ENCODE measurements around the gene TSHZ1.
"Not testable (repeated sequence)": the region's sequence is repeated elsewhere in the genome, so short reads cannot be mapped to it uniquely, and the experiment has no call there.

Gene TSHZ1

DNA sequence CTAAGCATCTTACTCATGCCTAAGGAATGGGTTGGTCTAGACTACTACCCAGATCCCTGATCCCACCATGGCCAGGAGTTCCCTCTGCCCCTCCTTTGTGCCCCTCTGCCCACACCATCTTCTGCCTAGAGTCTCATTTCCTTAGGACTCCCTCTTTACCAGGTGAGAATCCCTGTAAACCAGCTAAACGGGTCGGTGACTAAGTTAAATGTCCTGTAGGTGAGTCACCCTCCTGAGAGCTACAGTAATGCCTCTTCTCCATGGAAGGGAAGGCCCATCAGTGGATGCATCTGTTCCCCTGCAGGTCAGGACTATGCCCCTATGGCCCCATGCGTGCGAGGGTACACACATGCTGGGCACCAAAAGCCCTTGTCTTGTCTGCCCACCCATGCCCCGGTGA, 27.1 kb upstream of the TSHZ1 start:
- no peak for DNase-seq

GRCh38 chr18:75183973-75184493, 26.6 kb upstream of the TSHZ1 start:
- no peak for DNase-seq

GRCh38 chr18:75185460-75185859, 25.1 kb upstream of the TSHZ1 start:
- no peak for DNase-seq

DNA sequence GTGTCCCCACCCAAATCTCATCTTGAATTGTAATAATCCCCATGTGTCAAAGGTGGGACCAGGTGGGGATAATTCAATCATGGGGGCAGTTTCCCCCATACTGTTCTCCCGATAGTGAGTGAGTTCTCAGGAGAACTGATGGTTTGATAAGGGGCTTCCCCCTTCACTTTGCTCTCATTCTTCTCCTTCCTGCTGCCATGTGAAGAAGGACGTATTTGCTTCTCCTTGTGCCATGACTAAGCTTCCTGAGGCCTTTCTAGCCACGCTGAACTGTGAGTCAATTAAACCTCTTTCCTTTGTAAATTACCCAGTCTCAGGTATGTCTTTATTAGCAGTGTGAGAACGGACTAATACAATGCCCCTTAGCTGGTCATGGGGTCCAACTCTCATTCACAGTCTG, 22.9 kb upstream of the TSHZ1 start:
- not testable (repeated sequence) for DNase-seq

GRCh38 chr18:75189696-75190095, 20.9 kb upstream of the TSHZ1 start:
- DNase-seq = no peak

- DNase-seq = no peak
These were observed 17.7 kb upstream of the TSHZ1 start for GRCh38 chr18:75192899-75193298.

DNA sequence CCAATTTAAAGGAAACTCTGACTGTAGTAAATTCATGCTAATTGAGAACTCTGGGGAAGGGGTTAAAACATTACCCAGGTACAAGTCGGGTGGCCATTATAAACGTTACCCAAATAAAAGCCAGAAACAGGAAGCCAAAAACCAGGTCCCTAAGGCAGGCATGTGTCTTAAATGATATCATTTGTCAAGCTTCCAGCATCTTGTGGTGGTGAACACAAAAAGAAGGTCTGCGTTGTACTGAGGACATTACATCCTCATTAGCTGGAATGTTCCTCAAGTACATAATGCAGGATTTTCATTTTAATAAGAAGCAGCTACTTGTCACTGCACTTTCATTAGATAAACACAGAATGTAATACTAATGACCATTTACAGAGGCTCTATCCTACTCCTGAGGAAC, 12.6 kb upstream of the TSHZ1 start:
- no peak for DNase-seq

DNA sequence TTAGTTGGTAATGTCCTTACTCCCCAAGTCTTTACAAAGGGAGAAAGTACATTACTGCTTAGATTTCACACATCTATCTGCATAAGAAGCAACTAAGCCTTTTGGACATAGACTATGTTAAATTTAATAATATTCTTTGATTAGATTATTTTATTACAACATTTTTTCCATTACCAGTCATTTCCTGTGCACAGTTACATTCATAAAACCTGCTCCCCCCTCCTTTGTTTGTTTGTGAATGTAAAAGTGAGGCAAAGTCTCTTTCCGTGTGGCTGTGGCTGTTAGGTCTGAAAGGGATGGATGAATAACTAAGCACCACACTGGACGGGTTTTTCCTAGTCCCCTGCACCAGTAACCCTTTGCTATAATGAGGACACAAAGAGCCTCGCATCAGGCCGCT, 11.3 kb upstream of the TSHZ1 start:
- DNase-seq = no peak

- no peak for DNase-seq
These were observed 10.5 kb upstream of the TSHZ1 start for GRCh38 chr18:75200071-75200470.

GRCh38 chr18:75200605-75201280, 9.9 kb upstream of the TSHZ1 start:
- DNase-seq = no peak

- DNase-seq = no peak
These were observed 9.0 kb upstream of the TSHZ1 start for GRCh38 chr18:75201282-75202270.

DNA sequence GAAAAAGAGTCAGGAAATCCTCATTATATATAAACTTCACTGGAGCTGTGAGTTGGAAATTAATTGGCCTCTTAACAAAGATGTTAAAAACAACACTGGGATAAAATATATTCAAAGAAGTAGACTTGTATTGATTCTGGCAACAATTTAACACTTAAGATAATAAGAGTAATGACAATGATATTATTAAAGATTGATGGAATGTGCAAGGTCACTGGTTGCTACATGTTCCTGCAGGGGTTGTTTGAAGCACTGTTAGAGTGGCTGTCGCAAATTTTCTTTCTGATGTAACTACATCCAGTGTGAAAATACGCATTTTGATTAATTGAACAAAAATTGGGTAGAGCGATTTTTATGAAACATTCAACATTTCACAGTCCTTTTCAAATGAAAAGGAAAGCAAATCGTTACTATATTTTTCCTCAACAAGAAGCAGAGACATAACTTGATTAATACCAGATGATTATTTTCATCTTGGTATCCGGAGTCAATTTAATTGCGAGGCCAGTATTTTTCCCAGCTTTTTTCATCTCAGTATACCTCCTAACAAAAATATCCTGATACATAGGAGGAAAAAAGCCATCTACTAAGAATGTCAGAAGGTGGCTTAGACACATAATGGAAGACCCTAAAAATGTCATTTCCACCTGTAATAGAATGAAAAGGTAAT, 7.8 kb upstream of the TSHZ1 start:
- no peak for DNase-seq

DNA sequence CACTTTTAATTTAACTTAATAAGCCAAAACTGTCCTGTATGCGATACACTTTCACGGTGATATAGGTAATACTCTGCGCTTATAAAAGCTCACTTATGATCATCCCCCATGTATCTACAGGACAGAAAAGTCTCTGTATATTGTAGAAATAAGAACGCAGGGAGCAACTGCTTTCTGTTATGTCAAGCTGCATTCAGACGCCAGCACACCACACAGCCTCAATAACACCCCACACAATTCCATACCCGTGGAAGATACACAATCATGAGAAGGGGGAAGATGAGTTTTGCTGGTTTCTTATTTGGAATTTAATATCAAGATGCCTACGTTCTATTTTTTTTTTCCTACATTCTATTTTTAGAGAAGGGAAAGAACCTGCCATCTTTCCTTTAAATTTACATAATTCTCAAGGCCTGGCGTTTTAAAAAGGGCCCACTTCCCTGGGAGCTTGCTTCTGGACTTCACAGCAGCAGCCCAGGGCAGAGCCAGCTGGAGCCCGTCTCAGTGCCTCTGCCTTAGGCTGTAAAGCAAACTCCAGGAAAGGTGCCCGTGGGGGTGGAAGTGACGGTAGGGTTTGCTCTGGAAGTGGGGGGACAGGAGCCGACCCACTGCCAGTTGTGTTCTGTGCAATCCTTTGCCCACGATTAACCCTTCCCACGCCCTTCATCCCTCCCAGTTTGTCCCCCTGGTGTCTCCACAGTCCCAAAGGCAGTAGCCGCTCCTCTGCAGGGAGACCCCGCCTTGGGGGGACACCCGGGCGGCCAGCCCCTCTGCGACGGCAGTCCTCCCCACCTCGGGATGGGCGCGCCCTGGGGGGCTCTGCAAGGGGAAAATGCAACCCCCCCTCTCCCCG, 7.0 kb upstream of the TSHZ1 start:
- DNase-seq = no peak

- no peak for DNase-seq
These were observed 6.3 kb upstream of the TSHZ1 start for GRCh38 chr18:75204269-75204731.

DNA sequence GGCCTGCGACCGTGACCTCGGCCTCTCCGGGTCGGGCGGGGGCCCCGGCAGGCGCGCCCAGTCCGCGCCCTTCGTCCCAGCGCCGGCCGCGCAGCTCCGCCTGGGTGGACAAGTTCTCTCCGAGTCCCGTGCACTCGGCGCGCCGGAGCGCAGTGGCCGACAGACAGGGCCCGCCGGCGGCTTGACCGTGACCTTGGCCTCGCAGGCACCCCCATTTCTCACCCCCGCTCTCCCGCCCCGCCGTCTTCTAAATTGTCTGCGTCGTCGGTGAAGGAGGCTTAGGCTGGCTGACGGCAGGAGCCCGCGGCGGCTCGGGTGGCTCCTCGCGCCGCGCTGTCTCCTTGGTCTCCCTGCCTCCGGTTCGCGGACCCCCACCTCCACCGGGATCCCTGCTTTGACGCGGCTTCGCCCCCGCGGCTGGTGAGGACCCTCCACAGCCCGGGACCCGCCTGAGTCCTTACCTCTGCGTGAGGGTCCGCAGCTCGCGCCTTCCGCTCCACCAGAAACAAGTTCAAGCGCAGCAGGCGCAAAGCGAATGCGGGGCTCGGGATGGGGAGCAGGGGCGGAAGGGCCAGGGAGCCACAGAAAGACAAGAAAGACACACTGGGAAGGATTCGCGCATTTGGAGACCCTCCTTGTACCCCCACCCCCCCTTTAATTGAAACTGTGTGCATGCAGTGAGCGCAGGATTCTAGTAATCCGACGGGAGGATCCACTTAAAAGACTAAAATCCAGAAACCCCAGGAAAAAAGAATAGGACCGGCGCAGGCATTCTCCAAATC, 5.7 kb upstream of the TSHZ1 start:
- DNase-seq = no peak

DNA sequence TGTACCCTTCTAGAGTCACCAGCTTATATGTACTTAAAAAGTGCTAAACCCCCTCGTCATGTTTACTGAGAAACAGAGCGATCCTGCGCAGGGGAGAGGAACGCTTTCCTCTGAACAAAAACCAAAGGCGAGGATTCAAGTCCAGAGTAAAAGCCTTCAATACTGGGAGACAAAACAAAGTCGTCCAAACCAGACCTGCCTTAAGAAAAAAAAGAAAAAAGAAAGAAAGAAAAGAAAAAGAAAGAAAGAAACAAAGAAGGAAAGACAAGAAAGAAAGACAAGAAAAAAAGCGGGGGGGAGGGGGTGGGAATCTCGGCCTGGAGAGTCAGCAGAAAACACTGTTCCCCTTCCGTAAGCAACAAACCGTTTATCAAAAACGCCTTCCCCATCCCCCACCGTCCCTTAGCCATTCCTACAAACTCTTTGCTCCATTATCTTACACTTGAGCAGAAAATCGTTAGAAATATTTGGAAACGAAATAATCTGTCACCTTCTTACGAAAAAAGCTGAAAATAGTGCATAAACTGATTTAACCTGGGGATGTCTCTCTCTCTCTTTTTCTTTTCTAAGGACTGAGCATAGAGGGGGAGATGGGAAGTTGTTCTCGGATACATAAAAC, 5.0 kb upstream of the TSHZ1 start:
- DNase-seq = no peak

GRCh38 chr18:75206452-75207309, 3.9 kb upstream of the TSHZ1 start:
- DNase-seq = no peak

DNA sequence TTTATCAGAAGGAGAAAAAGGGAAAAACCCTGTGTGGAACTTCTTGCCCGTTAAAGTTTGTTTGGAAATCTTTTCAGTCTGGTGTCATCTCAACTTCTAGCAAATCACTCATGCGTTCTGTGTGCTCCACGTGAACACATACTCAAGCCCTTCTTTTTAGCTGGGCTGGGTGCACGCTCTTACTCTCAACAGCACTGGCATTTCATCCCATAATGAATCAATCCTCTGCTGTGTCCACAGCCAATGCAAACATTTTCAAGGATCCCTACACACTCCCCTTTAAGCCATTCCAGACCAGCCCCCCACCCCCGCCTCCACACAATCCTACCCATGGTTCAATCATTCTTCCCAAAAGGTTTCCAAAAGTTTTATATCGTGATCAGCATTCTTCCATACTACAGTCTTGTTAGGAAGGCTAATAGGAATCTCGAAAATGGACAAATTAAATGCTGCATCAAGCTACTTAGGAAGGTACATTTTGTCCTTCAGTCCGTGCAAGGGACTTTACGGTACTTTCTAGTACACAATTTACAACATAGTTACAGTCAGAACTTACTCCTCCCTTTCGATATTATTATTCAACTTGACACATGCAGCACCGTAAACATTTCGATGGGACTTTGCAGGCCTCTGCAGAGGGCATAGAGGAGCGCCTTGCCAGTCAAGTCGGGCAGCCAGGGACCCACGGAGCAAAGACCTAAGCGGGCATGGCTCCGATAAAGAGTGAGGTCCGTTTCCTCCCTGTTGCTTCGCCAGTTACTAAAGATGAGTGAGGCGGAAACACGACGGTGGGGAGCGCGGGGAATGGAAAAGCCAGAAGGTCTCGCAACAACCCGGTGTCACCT, 3.1 kb upstream of the TSHZ1 start:
- DNase-seq = no peak
